ENCODE measurements around the gene RIPOR3.

GRCh38 chr20:50671626-50672025, 19.7 kb downstream of the RIPOR3 start:
- no peak for TF ChIP-seq HNF4G (IDR thresholded peaks at IDR 0.05)
- TF ChIP-seq CTCF (IDR thresholded peaks at IDR 0.05; ENCODE audit: low read depth, low read length, missing input control) = no peak
- TF ChIP-seq REST (IDR thresholded peaks at IDR 0.05) = no peak
- no peak for TF ChIP-seq JUND (IDR thresholded peaks at IDR 0.05)
- TF ChIP-seq ZBTB33 (IDR thresholded peaks at IDR 0.05) = no peak
- TF ChIP-seq MAX (IDR thresholded peaks at IDR 0.05) = no peak
- no peak for TF ChIP-seq TAF1 (conservative IDR thresholded peaks at IDR 0.05)
- no peak for TF ChIP-seq YY1 (IDR thresholded peaks at IDR 0.05)
- TF ChIP-seq RAD21 (IDR thresholded peaks at IDR 0.05) = no peak
- TF ChIP-seq GABPA (IDR thresholded peaks at IDR 0.05 in 1 of 2, conservative IDR thresholded peaks at IDR 0.05 in 1 of 2) = no peak
- no peak for TF ChIP-seq ATF3 (IDR thresholded peaks at IDR 0.05)
- TF ChIP-seq SP1 (IDR thresholded peaks at IDR 0.05) = no peak
- no peak for TF ChIP-seq HNF4A (conservative IDR thresholded peaks at IDR 0.05)

Measured in liver (tissue), 3 donors.